ENCODE results near the gene OR10T2.
"Not testable (repeated sequence)": the region's sequence is repeated elsewhere in the genome, so short reads cannot be mapped to it uniquely, and the experiment has no call there.

The OR10T2 gene

GRCh38 chr1:158356616-158357015 is 42.6 kb downstream of the OR10T2 start:
- no peak for DNase-seq (ENCODE audit: low read depth)

- no peak for DNase-seq (ENCODE audit: low read depth)
Observed at GRCh38 chr1:158355773-158356285, 43.4 kb downstream of the OR10T2 start.

GRCh38 chr1:158354255-158354654 is 45.0 kb downstream of the OR10T2 start:
- DNase-seq (ENCODE audit: low read depth) = no peak

- no peak for DNase-seq (ENCODE audit: low read depth)
Observed at GRCh38 chr1:158353303-158354075, 45.8 kb downstream of the OR10T2 start, which contains the start of gene CD1E. TSS of gene CD1E (plus strand) at chr1:158353894. CDS start at chr1:158353989, 95 bp downstream.

- not testable (repeated sequence) for DNase-seq (ENCODE audit: low read depth)
Observed at GRCh38 chr1:158348946-158349345, 50.3 kb downstream of the OR10T2 start.

All from stimulated activated CD8-positive, alpha-beta memory T cell treated with anti-CD3 and anti-CD28 coated beads, Interleukin-12 subunit alpha, Interleukin-12 subunit beta, amount 100 ng/mL, for 1 hour (primary cell).